GM12892 (cell line): ENCODE measurements around the gene PNPLA8.

ENCODE experiments used
- POLR2A ChIP-seq: IDR thresholded peaks from 2 replicates; pipeline ENCODE4 v1.6.1; 2011; ENCODE audit warnings: low read depth, low read length, control low read depth
- POLR2AphosphoS5 ChIP-seq: IDR thresholded peaks from 2 replicates; pipeline ENCODE4 v1.6.1; 2011; ENCODE audit warnings: low read depth, low read length, control low read depth

DNA sequence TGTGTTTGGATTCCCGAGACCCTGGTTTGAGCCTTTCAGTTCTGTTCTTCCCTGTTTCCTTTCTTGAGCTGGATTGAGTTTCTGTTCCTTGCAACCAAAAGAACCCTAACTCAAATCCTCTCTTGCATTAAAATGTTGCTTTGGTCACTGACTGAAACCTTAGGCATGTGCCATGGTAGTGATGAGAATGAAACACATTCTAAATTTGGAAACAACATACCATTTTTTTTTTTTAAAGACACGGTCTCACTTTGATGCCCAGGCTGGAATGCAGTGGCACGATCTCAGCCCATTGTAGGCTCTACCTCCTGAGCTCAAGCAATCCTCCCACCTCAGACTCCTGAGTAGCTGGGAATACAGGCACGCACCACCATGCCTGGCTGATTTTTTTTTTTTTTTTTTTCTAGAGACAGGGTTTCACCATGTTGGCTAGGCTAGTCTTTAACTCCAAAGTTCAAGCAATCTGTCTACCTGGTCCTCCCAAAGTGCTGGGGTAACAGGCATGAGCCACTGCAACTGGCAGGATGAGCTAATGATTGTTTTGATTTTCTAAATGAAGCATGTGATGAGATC, 35.2 kb upstream of the PNPLA8 start:
- TF ChIP-seq POLR2AphosphoS5 (no peak), POLR2A (no peak)
